Activated T-cell treated with anti-CD3 and anti-CD28 coated beads for 1 hour (primary cell): Measurements from ENCODE around the gene CARS2.

Experiments
- DNase-seq: peaks from one replicate; pipeline ENCODE4 v3.0.0-alpha.2; 2020; ENCODE audit warnings: low read depth

CARS2 gene

DNA sequence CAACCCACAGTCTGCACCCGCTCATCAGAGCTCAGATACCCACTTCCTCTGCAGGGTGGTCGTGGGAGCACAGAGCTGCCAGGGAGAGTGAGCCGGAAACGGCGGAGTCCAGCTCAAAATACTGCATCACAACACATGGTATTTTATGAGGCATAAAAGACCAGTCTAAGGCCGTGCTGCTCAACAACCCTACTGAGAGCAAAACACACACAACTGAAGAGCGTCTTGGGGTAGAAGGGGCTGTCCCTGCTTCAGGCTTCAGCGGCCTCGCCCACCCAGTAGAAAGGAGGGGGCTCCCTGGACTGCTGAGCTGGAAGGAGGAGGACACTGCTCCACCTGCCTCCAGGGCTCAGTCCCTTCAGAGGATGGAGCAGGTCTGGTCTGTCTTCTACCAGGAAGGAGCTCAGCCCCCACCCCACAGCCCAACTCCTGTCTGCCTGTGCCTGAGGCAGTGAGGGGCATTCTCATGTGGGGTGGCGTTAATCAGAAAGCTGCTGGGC is 53.6 kb downstream of the CARS2 start:
- no peak for DNase-seq

DNA sequence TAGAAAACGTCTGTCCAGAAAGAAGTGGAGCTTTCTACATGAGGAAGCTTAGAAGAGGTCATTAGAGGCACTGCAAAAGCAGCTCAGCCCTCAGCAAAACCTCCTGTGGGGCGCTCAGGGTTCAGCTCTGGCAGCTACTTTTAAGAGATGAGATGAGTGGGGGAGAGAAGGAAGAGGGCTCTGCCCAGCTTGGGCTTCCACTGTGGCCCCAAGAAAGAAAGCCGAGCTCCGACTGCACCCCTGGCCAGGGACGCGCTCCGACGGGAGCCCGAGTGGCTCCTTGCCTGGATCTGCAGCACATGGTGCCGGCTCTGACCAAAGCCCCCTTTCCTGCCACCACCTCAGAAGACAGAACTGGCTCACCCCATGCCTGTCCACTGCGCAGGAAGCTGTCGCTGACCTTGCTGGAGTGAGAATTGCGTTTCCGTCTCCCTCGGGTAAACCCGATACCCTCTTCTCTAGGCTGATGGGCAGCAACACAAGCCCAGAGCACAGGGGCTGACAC is 54.1 kb downstream of the CARS2 start:
- no peak for DNase-seq

DNA sequence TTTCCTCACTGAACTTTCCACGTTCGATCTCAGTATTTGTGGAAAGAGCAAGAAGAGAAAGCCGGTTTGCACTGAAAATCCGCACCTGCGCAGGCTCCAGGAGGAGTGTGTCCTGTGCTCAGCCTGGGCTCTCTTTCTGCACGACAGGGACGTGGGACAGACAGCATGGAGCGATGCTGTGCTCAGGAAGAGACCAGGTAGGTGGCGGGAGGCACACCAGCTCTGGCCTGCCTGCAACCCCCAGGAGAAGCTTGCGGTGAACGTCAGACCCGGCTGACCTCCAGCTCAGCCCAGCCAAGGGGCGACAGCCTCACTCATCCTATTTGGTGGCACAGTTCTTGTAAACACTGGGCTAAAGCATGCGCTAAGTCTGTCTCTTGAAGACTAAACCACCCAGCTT is 54.6 kb downstream of the CARS2 start:
- no peak for DNase-seq

DNA sequence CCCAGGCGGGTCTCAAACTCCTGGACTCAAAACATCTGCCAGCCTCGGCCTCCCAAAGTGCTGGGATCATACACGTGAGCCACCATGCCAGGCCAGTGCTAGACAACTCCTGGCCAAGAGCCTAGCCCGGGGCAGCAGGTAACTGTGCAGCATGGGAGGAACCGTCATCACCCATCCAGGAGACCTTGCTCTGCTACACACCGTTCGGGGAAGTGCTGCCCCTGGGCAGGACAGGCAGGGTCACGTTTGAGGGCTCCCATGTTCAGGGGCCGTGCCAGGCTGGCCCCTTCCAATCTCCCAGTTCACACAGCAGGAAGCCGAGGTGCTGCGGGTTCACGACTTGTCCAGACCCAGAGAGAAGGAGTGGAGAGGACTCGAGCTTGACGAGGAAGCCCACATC is 55.5 kb downstream of the CARS2 start:
- no peak for DNase-seq

DNA sequence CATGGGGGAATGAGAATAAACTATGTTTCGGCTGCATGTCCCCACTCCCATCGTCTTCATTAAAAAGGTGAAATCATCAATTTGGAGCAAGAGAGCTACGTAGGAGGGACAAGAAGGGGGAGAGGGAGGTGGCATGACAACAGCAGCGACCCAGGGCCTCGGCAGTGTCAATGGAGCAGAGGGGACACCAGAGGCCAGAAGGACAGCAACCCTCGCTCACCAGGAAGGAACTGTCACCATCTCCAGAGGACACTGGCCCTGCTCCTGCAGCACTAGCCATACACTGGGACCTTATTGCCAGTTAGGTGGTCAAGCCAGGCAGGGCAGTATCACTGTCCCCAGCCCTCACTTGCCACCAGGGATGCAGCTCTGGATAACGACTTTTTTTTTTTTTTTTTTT is 56.4 kb downstream of the CARS2 start:
- DNase-seq, result no peak

DNA sequence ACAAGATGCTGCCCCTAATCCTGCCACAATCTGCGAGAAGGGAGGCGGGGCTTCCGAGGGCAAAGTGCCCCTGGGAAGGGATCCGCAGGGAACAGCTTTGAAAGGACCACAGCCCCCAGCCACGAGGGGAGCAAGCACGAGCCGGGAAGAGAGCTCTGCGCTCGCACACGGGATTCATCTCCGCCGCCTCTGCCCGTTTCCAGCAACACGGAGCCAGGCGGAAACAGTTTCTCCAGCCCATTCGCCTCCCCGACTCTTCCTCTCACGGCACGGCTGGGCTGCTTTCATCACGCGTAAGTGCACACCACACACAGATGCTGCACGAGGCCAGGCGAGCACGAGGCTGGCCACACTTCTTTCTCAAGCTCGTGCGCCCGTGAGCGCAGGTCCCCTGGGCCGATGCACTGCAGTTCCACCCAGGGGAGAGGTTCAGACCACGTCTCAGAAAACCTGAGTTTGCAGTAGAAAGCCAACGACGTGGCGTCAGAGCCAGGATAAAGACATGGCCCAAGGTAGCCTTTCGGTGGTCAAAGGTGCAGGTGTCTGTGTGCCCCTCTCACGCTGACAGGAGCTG is 57.0 kb downstream of the CARS2 start:
- no peak for DNase-seq

DNA sequence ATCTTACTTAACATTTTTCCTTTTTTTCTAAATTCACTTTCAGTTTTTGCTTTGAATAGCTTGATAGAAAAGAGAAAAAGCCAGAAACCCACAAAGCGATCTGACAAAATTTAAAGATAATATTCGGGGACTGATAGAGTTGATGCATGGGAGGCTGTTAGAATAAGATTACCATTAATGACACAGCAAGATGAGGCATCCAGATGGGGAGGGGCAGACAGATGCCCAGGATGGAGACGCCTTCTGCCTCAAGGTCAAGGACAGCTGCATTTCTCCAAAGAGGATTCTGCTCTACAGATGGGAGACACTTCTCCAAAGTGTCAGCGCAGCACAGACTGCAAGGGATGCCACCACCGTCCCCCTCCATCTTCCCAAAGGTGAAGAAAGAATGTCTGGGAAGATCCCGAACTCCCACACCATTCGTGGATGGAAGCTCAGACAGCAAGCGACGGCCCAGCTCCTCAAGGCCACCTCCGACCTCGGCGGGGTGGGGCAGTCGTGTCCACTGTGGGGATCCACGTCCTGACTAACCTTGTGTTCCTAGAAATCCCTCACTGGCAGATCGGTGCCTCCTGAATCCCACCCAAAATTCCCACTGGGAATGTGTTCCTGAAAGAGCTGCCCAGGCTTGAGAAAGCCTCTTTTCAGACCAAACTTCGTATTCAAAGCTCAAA is 57.6 kb downstream of the CARS2 start:
- no peak for DNase-seq

DNA sequence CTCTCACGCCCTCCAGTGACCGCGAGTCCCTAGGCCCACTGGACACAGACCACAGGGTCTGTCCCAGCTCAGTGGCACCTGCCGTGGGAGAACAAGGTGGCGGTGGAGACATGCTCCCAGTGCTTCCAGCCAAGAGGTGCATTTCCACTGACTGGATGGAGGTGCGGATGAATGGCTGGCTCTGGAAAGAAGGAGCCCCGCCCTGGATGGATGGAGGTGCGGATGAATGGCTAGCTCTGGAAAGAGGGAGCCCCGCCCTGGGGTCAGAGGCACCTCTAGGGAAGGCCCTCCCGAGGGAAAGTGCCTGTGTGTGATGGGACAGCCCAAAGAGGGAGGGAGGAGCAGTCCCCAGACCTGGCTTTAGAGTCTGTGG is 58.6 kb downstream of the CARS2 start:
- no peak for DNase-seq

DNA sequence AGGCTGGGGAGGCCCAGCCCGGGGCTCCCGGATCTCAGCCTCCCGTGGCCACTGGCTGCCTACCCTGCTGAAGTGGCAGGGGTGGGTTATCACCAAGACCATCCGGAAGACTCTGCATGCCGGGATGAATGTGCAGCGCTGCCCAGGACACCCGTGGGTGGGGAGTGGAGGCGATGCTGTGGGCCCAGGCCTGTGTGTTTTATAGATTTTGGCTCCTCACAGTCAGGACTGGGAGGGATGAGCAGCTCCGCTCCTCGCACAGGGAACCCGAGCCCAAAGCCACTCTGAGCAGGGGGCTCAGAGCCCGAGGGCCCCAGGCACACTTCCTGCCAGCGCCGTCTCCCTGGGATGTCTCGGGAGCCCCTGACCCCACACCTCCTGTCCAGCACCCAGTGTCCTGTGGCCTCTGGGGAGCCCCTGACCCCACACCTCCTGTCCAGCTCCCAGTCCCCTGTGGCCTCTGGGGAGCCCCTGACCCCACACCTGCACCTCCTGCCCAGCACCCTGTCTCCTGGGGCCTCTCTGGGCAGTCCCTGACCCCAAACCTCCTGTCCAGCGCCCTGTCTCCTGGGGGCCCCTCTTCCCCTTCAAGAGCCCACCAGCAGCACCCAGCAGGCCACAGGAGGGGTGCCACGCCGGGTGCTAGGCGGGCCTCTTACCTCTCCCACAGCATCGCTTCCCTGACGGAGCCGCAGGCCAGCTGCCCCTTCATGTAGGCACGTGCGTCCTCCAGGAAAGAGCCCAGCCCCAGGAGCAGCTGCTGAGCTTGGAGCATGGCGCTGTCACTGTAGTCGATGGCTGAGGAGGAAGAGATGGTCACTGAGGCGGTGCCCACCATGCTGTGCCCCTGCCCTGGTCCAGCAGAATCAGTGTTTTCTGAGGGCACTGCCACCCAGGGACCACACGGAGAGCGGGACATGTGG is 59.2 kb downstream of the CARS2 start:
- no peak for DNase-seq

DNA sequence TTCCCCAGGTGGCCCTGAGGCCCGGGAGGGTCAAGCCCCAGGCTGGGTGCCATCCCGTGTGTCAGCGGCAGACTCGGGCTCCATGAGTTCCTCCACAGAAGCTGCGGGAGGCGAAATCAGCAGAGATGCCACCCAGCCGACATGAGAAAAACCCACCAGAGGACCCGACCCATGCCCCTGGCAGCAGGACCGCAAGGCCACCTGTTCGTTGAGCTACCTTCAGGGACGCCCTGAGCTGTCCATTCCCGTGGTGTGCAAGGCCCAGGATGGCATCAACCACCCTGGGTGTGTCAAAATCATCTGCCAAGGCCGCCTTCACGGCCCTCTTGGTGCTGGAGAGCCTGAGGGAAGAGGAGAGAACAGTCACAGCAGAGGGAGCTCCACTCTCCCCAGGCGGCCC is 60.2 kb downstream of the CARS2 start:
- DNase-seq, result no peak

DNA sequence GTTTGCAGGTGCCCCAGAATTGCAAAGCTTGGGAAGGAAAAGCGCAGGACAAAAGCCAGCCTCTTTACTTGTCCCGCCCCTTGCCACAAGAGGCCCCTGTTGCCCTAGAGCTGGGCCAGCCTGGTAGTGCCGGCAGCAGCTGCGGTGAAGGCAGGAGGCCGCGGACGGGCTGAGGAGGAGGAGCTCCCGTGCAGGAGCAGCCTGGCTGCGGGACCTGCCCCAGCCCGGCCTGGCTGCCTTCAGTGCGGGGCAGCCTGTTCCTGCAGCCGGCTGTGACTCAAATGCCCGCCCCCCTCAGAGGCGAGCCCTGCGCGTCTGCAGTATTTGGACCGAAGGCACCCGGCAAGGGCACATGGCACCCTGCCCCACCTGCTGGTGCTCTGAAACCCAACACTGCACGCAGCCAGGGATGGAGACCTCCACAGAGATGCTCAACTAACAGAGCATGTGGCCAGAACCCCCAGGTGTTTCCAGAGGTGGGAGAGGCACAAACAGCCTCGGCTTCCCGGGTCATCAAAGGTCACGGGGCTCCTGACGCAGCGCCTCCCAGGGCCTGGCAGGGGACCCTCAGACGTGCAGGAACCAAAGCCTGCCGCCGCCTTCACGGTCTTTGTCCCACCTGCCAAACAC is 60.9 kb downstream of the CARS2 start:
- DNase-seq, result no peak

DNA sequence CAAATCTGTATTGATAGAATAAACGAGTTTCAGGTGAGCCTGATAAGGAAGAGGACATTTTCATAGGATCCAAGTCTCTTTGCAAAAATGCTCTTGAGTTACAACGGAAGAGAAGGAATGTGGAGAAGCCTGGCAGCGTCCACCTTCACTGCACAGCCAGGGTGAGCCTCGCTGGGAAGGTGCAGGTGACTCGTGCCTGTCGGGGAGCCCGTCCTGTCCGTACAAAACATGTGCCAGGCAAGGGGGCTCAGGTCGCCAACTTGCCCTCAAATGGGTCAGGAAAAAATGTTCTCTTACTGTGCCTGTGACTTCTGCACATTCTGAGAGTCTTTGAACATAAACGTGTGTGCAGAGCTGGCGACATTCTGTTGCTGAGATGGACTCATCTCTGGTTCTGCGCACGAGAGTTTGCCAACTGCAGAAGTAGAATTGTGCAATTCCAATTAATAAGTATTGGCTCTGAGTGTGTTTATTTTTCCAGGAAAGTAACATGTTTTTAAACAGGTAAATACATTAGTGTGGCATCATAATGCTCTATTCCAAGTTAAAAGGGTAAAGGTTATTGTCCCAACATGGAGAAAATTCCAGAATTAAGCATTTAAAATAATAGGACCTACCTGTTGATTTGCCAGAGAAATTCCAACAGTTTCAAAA is 62.0 kb downstream of the CARS2 start:
- DNase-seq, result no peak

DNA sequence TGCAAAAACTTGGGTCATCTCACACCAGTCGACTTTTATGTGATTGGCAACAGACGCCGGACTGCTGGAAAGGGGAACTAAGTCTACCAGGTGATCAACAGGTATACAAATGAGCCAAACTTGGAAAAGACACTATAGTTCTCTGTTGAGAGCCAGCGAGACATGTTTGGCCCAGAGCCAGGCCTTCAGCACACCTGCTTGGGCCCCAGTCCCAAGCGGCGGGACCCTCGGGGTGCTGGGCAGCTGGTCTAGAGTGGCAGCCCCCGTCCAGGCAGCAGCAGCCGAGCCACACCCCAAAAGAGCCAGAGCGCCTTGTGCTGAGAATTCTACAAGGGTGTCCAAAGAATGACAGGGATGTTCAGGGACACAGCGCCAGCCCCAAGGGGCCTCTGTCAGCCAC is 62.6 kb downstream of the CARS2 start:
- no peak for DNase-seq

DNA sequence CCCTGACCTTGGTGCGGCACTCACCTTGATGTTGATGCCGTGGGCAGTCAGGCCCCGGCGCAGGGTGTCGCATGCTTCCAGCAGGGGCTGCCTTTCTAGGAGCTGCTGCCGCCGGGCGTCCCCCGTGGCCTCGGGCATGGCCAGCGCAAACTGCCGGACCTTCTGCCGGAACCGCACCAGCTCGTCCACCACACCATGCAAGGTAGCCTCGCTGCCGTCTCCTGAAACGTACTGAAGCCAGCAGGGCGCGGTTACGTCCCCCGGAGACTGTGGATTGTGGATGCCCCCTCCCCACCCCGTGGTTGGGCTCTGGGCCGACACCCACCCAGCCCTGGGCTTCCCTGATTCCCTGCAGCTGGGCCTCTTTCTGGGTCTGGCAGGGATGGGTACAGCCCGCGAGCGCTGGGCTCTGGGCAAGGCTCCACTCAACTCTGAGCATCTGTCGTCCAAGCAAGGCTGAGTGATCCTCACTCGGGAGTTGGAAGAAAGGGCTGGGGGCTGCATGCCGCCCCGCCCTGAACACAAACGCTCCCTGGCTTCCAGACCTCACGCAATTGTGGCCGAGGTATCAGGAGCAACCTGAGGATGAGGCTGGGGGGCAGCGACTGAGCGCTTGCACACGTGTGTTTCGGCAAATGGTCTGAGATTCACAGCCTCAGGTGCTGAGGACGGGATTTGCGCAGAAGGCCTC is 63.5 kb downstream of the CARS2 start:
- no peak for DNase-seq

DNA sequence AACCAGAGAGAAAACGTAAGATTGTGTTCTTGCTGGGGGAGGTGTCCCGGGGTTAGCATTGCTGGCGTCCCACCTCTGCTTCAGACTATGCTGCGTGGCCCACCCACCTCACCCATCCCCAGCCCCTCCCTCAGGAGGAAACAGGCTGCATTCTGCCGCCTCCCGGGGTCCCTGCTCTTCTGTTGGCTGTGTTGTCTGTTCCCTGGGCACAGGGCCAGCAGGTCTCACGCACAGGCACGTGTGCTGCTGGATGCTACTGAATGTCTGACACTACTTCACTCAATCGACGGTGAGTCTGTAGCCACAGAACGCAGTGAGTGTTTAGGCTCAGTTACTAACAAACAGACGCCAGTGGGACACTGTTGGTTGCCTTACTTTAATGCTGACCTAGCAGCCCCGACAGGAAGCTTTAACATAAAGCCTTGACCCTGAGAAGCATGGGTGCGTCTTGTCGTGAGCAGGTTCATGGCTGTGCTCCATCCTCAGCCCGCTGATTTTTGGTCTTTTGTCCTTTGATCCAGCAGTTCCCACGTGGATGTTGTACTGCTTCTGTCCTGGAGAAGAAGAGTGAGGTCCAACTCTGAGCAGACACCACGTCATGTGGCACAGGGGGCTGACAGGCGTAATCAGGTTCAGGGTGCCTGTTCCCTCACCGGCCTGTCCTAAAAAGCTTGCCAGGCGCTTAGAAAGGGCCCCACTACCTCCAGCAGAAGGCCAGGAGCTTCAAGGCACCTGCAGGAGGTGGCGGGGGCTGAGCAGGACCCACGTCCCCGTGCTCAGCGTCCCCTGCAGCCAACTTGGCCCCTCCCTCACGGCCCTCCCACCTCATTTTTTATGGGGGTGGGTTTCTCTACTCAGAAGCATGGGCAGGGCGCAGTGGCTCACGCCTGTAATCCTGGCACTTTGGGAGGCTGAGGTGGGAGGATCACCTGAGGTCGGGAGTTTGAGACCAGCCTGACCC is 64.6 kb downstream of the CARS2 start:
- DNase-seq, result no peak

DNA sequence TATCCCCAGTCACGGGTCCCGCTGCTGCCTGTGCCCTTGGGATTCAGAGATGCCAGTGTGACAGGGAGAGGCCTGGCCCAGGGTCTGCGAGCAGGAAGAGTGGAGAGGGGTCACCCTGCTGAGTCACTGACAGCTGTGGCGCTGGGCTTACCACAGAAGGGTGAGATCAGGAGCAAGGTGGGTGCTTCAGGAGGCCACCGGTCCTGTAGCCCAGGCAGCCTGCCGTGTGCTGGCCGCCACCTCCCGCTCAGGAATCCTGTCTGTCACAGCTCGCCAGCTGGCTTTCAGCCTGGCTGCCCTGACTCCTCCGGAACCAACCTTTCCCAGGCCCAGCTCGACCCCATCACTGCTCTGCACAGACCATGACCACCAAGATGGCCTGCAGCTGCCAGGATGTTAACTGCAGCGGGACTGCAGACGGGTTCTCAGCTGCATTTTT is 65.3 kb downstream of the CARS2 start:
- DNase-seq, result no peak

DNA sequence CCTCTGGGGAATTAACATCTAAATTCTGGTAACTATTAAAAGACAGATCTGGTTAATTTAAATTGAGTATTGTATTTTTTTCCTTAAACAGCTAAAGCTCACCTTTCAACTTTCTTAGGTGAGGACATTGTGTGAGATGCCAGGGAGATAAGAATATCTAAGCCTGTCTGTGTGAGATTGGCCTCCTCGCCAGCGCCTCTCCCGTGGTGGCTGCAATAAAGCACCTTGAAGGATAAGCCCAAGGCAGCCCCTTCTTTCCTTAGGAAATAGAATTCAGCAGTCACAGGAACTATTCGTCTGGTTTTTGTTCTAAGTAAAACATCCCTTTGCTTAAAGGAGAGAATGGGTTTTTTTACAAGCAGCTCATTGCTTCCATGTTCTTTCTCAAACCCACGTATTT is 66.0 kb downstream of the CARS2 start:
- DNase-seq, result no peak

DNA sequence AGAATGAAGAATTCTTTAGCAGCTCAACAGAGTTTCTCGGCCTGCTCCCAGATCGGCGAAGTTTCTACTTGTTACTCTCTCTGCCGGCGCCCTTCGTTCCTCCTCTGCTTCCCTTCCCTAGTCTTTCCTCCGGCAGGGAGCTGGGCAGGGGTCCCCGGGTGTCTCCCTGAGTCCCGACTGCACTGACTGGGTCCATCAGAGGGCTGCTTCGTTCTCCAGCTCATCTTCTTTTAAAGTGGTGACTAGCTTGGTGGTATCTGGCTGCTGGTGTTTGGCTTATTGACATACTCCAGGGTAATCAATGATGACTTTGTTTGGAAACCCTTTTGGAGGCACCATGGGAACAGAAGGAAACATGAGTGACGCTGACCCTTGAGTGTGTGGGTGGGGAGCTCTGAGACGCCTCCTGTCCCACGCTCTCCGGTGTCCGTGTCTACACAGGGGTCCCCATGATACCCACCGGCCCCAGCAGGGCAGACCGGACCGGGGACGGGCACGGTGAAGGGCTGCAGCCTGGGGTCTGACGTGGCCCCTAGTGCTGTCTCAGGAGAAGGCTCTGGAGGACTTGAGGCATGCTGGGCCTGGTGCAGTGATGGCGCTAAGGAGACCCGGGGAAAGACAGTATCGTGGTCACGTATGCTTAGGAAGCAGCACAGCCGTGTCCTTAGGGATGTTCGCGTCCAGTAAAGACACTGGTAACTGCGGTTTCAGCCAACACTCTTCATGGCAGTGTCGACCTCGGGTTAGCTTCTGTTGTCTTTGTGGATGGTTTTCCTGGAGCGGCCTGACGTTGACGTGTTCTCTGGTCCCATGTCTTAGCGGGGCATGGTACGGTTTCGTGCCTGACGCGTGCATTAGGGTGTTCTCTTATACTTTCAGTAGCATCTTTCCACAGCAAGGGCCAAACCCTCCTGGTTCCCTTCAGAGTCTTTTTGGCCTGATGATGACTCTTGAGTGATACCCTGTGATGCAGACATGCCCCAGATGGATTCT is 66.8 kb downstream of the CARS2 start:
- no peak for DNase-seq

DNA sequence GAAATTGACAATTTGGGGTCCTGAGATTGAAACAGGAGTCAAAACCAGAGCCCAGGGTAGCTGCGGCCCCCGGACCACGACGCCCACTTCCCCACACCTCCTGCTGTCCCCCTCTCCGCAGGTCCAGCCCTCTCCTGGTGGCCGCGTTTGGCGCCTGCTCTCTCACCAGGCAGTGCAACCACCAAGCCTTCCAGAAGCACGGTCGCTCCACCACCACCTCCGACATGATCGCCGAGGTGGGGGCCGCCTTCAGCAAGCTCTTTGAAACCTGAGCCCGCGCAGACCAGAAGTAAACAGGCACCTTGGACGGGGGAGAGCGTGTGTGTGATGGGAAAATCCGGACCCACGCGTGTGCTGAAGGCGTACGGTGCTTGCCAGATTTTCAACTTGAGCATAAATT is 67.7 kb downstream of the CARS2 start:
- DNase-seq, result no peak
